Suprapubic skin (tissue), 4 donors: Measurements from ENCODE around the gene SIL1. TPM values are rescaled to one million over a fixed set of nuclear protein-coding genes. Genes with fewer than 3 reads are reported as not detected.

ENCODE experiments used
- DNase-seq, 2 donors: peaks; one replicate each; pipeline ENCODE4 v3.0.0-alpha.2; 2019; ENCODE audit warnings: low spot score in 2 of 2
- H3K27ac ChIP-seq: fragments of 200-600 bp; sonication (generic); one replicate; pipeline ENCODE4 v1.5.1; 2019
- H3K27me3 ChIP-seq: fragments of 200-600 bp; sonication (generic); one replicate; pipeline ENCODE4 v1.5.1; 2019
- H3K36me3 ChIP-seq: fragments of 200-600 bp; sonication (generic); one replicate; pipeline ENCODE4 v1.5.1; 2019
- H3K4me1 ChIP-seq: fragments of 200-600 bp; sonication (generic); one replicate; pipeline ENCODE4 v1.5.1; 2019
- H3K4me3 ChIP-seq: fragments of 200-600 bp; sonication (generic); one replicate; pipeline ENCODE4 v1.5.1; 2019; ENCODE audit warnings: mild to moderate bottlenecking
- H3K9me3 ChIP-seq: fragments of 200-600 bp; sonication (generic); one replicate; pipeline ENCODE4 v1.5.1; 2019
- CTCF ChIP-seq, 2 donors: fragments of 200-600 bp in 1 of 2; fragments of 450-650 bp in 1 of 2; sonication (generic) in 1 of 2; IDR thresholded peaks; one replicate each; pipeline ENCODE4 v1.5.1; 2016 to 2019; ENCODE audit warnings: antibody characterized with exemption in 2 of 2, mild to moderate bottlenecking in 1 of 2, moderate library complexity in 1 of 2
- EP300 ChIP-seq: sonication (generic); formaldehyde crosslinking; IDR thresholded peaks from one replicate; pipeline ENCODE4 v1.6.1; 2017; ENCODE audit warnings: antibody characterized with exemption
- POLR2A ChIP-seq, 2 donors: fragments of 450-650 bp; IDR thresholded peaks; one replicate each; pipeline ENCODE4 v1.6.1; 2017; ENCODE audit warnings: antibody characterized with exemption in 2 of 2, mild to moderate bottlenecking in 2 of 2, moderate library complexity in 2 of 2
- POLR2AphosphoS5 ChIP-seq, 3 donors: sonication (generic); formaldehyde crosslinking; IDR thresholded peaks; one replicate each; pipeline ENCODE4 v1.6.1; 2017; ENCODE audit warnings: antibody characterized with exemption in 3 of 3
- WGBS: methylation state at CpG from one replicate; pipeline ENCODE4 v1.1.5; 2018; 5-methylcytosine and 5-hydroxymethylcytosine counted together
- total RNA-seq, 4 donors: library from RNA; depleted of rRNA; stranded (reverse); fragments of >200 nt; gene quantifications; one replicate each; pipeline ENCODE4 v1.1.0, GENCODE V29; 2016

The SIL1 gene
- total RNA-seq, 4 donors from 2014 or later = 38.5 to 54.6 (median 41.7) TPM

DNA sequence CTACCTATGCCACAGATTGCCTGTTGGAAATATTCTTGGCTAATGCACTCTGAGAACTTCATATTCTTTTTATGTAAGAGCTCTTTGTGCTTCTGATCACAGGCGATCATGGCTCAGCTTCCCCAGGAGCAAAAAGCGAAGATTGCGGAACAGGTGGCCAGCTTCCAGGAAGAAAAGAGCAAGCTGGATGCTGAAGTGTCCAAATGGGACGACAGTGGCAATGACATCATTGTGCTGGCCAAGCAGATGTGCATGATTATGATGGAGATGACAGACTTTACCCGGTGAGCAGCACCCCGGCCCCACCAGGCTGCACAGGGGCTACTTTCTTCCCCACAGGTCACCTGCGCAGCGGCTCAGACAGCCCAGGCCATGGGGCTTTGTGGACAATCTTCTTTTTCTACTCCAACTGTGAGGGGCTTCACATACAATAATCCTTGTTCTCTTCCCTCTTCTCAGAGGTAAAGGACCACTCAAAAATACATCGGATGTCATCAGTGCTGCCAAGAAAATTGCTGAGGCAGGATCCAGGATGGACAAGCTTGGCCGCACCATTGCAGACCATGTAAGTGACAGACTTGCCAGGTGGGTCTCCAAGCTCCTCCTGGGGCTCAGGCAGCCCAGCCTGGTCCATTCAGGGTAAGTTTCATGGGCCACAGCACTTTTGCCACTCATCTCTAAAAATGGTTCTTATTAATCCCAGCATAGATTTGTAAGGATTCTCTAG is 267.6 kb downstream of the SIL1 start:
- Histone ChIP-seq H3K4me1 (peaks cover 5% of the 10 kb centered on the region), H3K27me3 (no peaks in the 10 kb centered on the region), H3K36me3 (peaks cover 93% of the 10 kb centered on the region), H3K9me3 (no peaks in the 10 kb centered on the region), H3K4me3 (no peak overlapping the region), H3K27ac (no peak overlapping the region)
- TF ChIP-seq POLR2A (IDR thresholded peaks at IDR 0.05) = no peak
- TF ChIP-seq EP300 = no peak
- TF ChIP-seq POLR2AphosphoS5 (IDR thresholded peaks at IDR 0.05) = no peak
- no peak for TF ChIP-seq CTCF (IDR thresholded peaks at IDR 0.05)
- 80% methylated on average over 10 of the region's 10 CpGs for WGBS
- DNase-seq = no peak

DNA sequence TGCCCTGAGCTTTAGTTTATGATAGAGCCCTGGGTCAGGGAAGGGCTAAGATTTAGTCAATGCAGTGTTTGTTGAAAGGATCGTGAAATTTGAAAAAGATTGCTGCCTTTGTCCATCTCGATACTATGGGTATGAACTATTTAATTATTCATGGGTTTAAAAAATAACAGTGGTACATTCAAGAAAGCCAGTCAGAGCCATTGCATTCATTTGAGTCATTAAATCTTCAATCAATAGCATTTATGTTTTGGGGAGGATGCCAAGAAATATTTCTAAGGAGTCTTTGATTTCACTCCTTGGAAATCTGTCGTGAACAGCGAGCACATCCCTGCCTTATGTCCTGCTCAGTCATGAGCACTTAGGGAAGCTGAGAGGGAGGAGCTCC is 268.6 kb downstream of the SIL1 start:
- Histone ChIP-seq H3K9me3 (no peaks in the 10 kb centered on the region), H3K36me3 (peaks cover 93% of the 10 kb centered on the region), H3K27ac (no peak overlapping the region), H3K4me1 (peaks cover 5% of the 10 kb centered on the region), H3K27me3 (no peaks in the 10 kb centered on the region), H3K4me3 (no peak overlapping the region)
- no peak for DNase-seq
- WGBS = 76% methylated on average over 4 of the region's 4 CpGs
- TF ChIP-seq CTCF (IDR thresholded peaks at IDR 0.05) = no peak

- H3K4me3 ChIP-seq = no peak overlapping the region
- TF ChIP-seq CTCF (IDR thresholded peaks at IDR 0.05) = no peak
- TF ChIP-seq POLR2AphosphoS5 (IDR thresholded peaks at IDR 0.05) = no peak
- TF ChIP-seq EP300 = no peak
- TF ChIP-seq POLR2A (IDR thresholded peaks at IDR 0.05) = no peak
- H3K9me3 ChIP-seq = no peaks in the 10 kb centered on the region
- 75% methylated on average over 7 of the region's 7 CpGs for WGBS
- H3K27ac ChIP-seq = no peak overlapping the region
- H3K4me1 ChIP-seq = peaks cover 5% of the 10 kb centered on the region
- peaks cover 83% of the 10 kb centered on the region for H3K36me3 ChIP-seq
- DNase-seq = no peak
- no peaks in the 10 kb centered on the region for H3K27me3 ChIP-seq
These were observed 270.2 kb downstream of the SIL1 start for GRCh38 chr5:138927979-138928378.

DNA sequence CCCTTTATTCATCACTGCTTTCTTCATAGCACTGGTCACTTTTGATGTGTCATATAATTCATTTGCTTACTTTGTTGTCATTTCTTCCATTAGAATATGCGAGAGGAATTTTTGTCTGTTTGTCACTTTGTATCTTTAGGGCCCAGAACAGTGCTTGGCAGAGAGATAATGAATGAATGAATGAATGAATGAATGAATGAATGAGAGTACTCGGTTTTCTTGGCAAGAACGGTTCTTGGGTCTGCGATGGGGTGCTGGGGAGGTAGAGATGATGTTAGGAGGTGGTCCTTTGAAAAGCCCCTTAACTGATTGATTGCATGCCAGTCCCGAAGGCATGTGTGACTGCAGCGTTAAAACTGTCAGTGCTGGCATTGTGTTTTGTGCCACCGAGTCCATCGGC is 270.6 kb downstream of the SIL1 start:
- TF ChIP-seq EP300 = no peak
- TF ChIP-seq CTCF (IDR thresholded peaks at IDR 0.05) = no peak
- H3K27ac ChIP-seq = no peak overlapping the region
- H3K4me3 ChIP-seq = no peak overlapping the region
- no peak for DNase-seq
- H3K27me3 ChIP-seq = no peaks in the 10 kb centered on the region
- H3K36me3 ChIP-seq = peaks cover 79% of the 10 kb centered on the region
- 75% methylated on average over 8 of the region's 8 CpGs for WGBS
- H3K4me1 ChIP-seq = peaks cover 5% of the 10 kb centered on the region
- H3K9me3 ChIP-seq = no peaks in the 10 kb centered on the region

DNA sequence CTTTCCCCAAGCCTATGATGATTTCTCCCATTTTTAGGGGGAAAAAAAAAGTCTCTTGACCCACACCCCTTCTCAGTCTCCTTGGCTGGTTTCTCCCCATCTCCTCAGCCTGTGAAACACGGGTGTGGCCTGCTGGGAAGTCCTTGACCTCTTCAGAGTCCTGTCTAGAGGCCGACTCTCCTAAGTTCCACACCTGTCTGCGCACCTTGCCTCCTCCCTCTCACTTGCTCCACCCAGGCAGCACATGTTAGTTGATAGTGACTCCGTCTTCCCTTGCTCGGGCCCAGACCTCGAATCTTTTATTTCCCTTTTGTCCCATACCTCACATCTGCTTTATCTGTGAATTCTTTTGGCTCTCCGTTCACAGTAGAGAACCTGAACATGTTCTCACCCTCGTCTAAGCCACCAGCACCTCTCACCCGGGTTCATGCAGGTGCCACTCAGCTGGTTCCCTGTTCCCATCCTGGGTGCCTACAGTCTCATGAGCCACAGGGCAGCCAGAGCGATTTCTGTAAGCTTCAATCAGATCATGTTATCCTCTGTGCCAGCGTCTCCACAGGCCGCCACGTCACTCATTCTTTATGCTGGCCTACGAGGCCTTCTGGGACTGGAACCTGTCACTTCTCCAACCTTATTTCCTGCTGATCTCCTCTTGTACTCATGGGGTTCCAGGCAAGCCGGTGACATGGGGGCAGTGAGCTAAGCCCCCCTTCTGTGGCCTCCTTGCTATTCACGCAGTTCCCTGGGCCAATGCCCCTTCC is 271.3 kb downstream of the SIL1 start:
- no peak overlapping the region for H3K27ac ChIP-seq
- WGBS = 89% methylated on average over 16 of the region's 16 CpGs
- H3K9me3 ChIP-seq = no peaks in the 10 kb centered on the region
- no peak overlapping the region for H3K4me3 ChIP-seq
- H3K4me1 ChIP-seq = peaks cover 5% of the 10 kb centered on the region
- TF ChIP-seq POLR2AphosphoS5 (IDR thresholded peaks at IDR 0.05) (no peak), CTCF (IDR thresholded peaks at IDR 0.05) (no peak), POLR2A (IDR thresholded peaks at IDR 0.05) (no peak), EP300 (no peak)
- H3K36me3 ChIP-seq = peaks cover 72% of the 10 kb centered on the region
- no peaks in the 10 kb centered on the region for H3K27me3 ChIP-seq
- no peak for DNase-seq
